NB4 (cell line): Measurements from ENCODE around the gene C16orf92.

Source experiments
- POLR2A ChIP-seq: IDR thresholded peaks from 2 replicates; pipeline ENCODE4 v1.6.1; 2011; ENCODE audit warnings: mild to moderate bottlenecking; ENCODE audit not compliant: insufficient read length; ENCODE audit errors: extremely low read depth
- TF ChIP-seq, protein P1 (sequence below): IDR thresholded peaks from one replicate; pipeline ENCODE4 v1.5.1; 2012; ENCODE audit warnings: low read depth, low read length
- TF ChIP-seq, protein P2 (sequence below): IDR thresholded peaks from 2 replicates; pipeline ENCODE4 v1.6.1; 2011; ENCODE audit warnings: low read depth, low read length

DNA sequence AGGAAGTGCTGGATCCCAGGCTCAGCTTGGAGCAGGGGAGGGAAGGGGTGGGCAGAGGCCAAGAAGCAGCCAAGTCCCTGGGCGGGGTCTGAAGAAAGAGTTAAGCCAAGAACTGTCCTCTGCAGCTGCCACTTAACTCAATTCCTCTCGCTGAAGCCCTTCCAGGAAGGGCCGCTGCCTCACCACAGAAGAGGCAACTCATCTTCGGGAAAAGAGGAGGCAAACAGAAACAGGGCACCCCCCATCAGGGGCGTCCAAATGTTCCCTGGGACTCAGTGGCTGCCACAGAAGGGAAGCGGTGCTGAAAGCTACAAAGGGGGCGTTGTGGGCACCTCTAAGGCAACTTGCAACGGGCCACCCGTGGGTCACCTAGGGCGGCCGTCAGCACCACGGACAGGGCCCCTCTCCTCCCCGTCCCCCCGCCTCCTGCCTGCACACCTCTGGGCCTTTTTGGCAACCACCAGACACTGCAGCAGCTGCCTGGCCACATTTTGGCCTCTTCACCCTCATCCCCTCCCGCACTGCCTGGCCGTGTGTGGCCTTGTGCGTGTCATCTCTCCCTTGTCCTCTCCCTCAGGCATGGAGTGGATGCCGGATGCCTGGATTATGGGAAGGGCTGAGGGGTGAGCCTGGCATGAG, 5.6 kb downstream of the C16orf92 start:
- TF ChIP-seq, protein P1, sequence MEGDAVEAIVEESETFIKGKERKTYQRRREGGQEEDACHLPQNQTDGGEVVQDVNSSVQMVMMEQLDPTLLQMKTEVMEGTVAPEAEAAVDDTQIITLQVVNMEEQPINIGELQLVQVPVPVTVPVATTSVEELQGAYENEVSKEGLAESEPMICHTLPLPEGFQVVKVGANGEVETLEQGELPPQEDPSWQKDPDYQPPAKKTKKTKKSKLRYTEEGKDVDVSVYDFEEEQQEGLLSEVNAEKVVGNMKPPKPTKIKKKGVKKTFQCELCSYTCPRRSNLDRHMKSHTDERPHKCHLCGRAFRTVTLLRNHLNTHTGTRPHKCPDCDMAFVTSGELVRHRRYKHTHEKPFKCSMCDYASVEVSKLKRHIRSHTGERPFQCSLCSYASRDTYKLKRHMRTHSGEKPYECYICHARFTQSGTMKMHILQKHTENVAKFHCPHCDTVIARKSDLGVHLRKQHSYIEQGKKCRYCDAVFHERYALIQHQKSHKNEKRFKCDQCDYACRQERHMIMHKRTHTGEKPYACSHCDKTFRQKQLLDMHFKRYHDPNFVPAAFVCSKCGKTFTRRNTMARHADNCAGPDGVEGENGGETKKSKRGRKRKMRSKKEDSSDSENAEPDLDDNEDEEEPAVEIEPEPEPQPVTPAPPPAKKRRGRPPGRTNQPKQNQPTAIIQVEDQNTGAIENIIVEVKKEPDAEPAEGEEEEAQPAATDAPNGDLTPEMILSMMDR: no peak
- TF ChIP-seq POLR2A: no peak
- TF ChIP-seq, protein P2, sequence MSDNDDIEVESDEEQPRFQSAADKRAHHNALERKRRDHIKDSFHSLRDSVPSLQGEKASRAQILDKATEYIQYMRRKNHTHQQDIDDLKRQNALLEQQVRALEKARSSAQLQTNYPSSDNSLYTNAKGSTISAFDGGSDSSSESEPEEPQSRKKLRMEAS: no peak
